ENCODE data around the gene SYTL2. TPM values are rescaled to one million over a fixed set of nuclear protein-coding genes. Genes with fewer than 3 reads are reported as not detected.
A peak's percentile ranks its signal among the peaks of the same experiment; 100 is the strongest.

SYTL2 gene
- total and polyA plus RNA-seq, 4 donors: 2.6 to 27.4 (median 4.4) TPM

- Histone ChIP-seq H3K36me3 (ENCODE audit: control insufficient read depth in 4 of 4, insufficient read depth in 3 of 4, low read depth in 1 of 4, low read length in 3 of 4) (no peaks in the 10 kb centered on the region), H3K4me3 (ENCODE audit: low read depth in 1 of 3, low read length in 3 of 3) (no peak overlapping the region), H3K4me1 (ENCODE audit: control insufficient read depth in 4 of 4, insufficient read depth in 4 of 4, low read length in 3 of 4) (no peaks in the 10 kb centered on the region), H3K27ac (ENCODE audit: low read depth in 1 of 2, low read length in 2 of 2) (no peak overlapping the region), H3K27me3 (ENCODE audit: control insufficient read depth in 4 of 4, insufficient read depth in 4 of 4, low read length in 3 of 4) (no peaks in the 10 kb centered on the region), H3K9ac (ENCODE audit: low read depth in 1 of 2, low read length in 2 of 2) (no peak overlapping the region), H3K9me3 (ENCODE audit: control insufficient read depth in 4 of 4, low read length in 3 of 4) (no peaks in the 10 kb centered on the region)
- no peak for TF ChIP-seq TAF1 (conservative IDR thresholded peaks at IDR 0.05)
- TF ChIP-seq GABPA (IDR thresholded peaks at IDR 0.05 in 1 of 2, conservative IDR thresholded peaks at IDR 0.05 in 1 of 2): no peak
- no peak for TF ChIP-seq JUND (IDR thresholded peaks at IDR 0.05)
- TF ChIP-seq EGR1 (IDR thresholded peaks at IDR 0.05; ENCODE audit: low read depth in 2 of 2): no peak
- TF ChIP-seq HNF4G (IDR thresholded peaks at IDR 0.05): no peak
- TF ChIP-seq REST (IDR thresholded peaks at IDR 0.05): no peak
- 63% methylated on average over 1 of the region's 1 CpG for WGBS
- DNase-seq (ENCODE audit: low spot score): no peak
These were observed 33.9 kb downstream of the SYTL2 start for GRCh38 chr11:85776951-85777602.

- Histone ChIP-seq H3K9ac (ENCODE audit: low read depth in 1 of 2, low read length in 2 of 2) (no peak overlapping the region), H3K27ac (ENCODE audit: low read depth in 1 of 2, low read length in 2 of 2) (no peak overlapping the region), H3K36me3 (ENCODE audit: control insufficient read depth in 4 of 4, insufficient read depth in 3 of 4, low read depth in 1 of 4, low read length in 3 of 4) (no peaks in the 10 kb centered on the region), H3K27me3 (ENCODE audit: control insufficient read depth in 4 of 4, insufficient read depth in 4 of 4, low read length in 3 of 4) (no peaks in the 10 kb centered on the region), H3K9me3 (ENCODE audit: control insufficient read depth in 4 of 4, low read length in 3 of 4) (no peaks in the 10 kb centered on the region), H3K4me3 (ENCODE audit: low read depth in 1 of 3, low read length in 3 of 3) (no peak overlapping the region), H3K4me1 (ENCODE audit: control insufficient read depth in 4 of 4, insufficient read depth in 4 of 4, low read length in 3 of 4) (no peaks in the 10 kb centered on the region)
- no peak for DNase-seq (ENCODE audit: low spot score)
- 72% methylated on average over 4 of the region's 4 CpGs for WGBS
- TF ChIP-seq YY1 (IDR thresholded peaks at IDR 0.05): no peak
- TF ChIP-seq HNF4A (conservative IDR thresholded peaks at IDR 0.05): no peak
These were observed 36.5 kb downstream of the SYTL2 start for GRCh38 chr11:85774256-85775101.

DNA sequence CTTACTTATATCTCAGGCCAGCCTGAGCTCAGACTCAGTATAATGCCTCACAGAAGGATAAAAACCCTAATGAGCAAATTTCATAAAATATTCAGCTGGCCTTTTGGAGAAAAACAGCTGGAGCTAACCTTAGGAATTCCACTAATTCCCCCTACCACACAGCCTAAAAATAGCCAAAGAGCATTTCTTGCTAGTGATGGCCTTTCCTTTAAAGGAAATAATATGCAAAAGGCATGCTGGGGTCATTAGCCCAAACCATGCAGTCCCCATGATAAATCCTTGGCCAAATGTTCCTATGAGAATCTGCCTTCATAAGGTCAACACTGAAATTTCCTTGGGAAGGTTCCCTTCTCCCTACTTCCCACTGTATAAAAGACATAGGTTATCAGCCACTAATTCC is 38.2 kb downstream of the SYTL2 start:
- no peak for DNase-seq (ENCODE audit: low spot score)
- Histone ChIP-seq H3K27ac (ENCODE audit: low read depth in 1 of 2, low read length in 2 of 2) (no peak overlapping the region), H3K9me3 (ENCODE audit: control insufficient read depth in 4 of 4, low read length in 3 of 4) (no peaks in the 10 kb centered on the region), H3K4me1 (ENCODE audit: control insufficient read depth in 4 of 4, insufficient read depth in 4 of 4, low read length in 3 of 4) (no peaks in the 10 kb centered on the region), H3K4me3 (ENCODE audit: low read depth in 1 of 3, low read length in 3 of 3) (no peak overlapping the region), H3K9ac (ENCODE audit: low read depth in 1 of 2, low read length in 2 of 2) (no peak overlapping the region), H3K27me3 (ENCODE audit: control insufficient read depth in 4 of 4, insufficient read depth in 4 of 4, low read length in 3 of 4) (no peaks in the 10 kb centered on the region), H3K36me3 (ENCODE audit: control insufficient read depth in 4 of 4, insufficient read depth in 3 of 4, low read depth in 1 of 4, low read length in 3 of 4) (no peaks in the 10 kb centered on the region)
- peak; percentile 58 to 69 for TF ChIP-seq RXRA (IDR thresholded peaks at IDR 0.05)
- TF ChIP-seq RAD21 (IDR thresholded peaks at IDR 0.05): no peak
- TF ChIP-seq REST (IDR thresholded peaks at IDR 0.05): peak; percentile 83
- TF ChIP-seq, protein P1, sequence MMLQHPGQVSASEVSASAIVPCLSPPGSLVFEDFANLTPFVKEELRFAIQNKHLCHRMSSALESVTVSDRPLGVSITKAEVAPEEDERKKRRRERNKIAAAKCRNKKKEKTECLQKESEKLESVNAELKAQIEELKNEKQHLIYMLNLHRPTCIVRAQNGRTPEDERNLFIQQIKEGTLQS (IDR thresholded peaks at IDR 0.05): no peak
- TF ChIP-seq YY1 (IDR thresholded peaks at IDR 0.05): no peak
- no peak for TF ChIP-seq TAF1 (conservative IDR thresholded peaks at IDR 0.05)
- TF ChIP-seq FOXA1 (IDR thresholded peaks at IDR 0.05): no peak
- TF ChIP-seq HNF4A (conservative IDR thresholded peaks at IDR 0.05): no peak
- TF ChIP-seq, protein P2, sequence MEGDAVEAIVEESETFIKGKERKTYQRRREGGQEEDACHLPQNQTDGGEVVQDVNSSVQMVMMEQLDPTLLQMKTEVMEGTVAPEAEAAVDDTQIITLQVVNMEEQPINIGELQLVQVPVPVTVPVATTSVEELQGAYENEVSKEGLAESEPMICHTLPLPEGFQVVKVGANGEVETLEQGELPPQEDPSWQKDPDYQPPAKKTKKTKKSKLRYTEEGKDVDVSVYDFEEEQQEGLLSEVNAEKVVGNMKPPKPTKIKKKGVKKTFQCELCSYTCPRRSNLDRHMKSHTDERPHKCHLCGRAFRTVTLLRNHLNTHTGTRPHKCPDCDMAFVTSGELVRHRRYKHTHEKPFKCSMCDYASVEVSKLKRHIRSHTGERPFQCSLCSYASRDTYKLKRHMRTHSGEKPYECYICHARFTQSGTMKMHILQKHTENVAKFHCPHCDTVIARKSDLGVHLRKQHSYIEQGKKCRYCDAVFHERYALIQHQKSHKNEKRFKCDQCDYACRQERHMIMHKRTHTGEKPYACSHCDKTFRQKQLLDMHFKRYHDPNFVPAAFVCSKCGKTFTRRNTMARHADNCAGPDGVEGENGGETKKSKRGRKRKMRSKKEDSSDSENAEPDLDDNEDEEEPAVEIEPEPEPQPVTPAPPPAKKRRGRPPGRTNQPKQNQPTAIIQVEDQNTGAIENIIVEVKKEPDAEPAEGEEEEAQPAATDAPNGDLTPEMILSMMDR (IDR thresholded peaks at IDR 0.05; ENCODE audit: low read depth, low read length, missing input control): no peak
- TF ChIP-seq JUND (IDR thresholded peaks at IDR 0.05): no peak
- no peak for TF ChIP-seq GABPA (IDR thresholded peaks at IDR 0.05 in 1 of 2, conservative IDR thresholded peaks at IDR 0.05 in 1 of 2)
- no peak for TF ChIP-seq HNF4G (IDR thresholded peaks at IDR 0.05)
- peak; percentile 89 for TF ChIP-seq NR2F2 (IDR thresholded peaks at IDR 0.05)

All from liver (tissue), 9 donors.